GM19099 (cell line): Measurements from ENCODE around the gene MDH1.
A peak's percentile ranks its signal among the peaks of the same experiment; 100 is the strongest.

Experiments
- POLR2A ChIP-seq: IDR thresholded peaks from 3 replicates; pipeline ENCODE4 v1.6.1; 2011; ENCODE audit warnings: low read depth; ENCODE audit not compliant: insufficient read length; ENCODE audit errors: extremely low read depth

Gene MDH1

DNA sequence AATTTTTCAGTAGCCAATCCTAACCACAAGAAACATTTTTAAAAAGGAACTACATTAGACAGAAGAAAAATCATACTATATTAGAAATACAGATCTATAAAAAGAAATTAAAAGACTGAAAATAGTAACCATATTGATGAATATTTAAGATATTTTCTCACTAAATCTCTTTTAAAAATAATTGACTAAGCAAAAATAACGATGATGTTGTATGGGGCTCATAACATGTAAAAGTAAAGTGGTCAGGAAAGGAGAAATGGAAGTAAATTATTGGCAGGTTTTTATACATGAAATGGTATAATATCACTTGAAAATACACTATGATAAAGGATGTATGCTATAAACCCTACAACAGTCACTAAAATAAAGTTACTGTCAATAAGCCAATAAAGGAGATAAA is 5.9 kb upstream of the MDH1 start:
- no peak for TF ChIP-seq POLR2A

DNA sequence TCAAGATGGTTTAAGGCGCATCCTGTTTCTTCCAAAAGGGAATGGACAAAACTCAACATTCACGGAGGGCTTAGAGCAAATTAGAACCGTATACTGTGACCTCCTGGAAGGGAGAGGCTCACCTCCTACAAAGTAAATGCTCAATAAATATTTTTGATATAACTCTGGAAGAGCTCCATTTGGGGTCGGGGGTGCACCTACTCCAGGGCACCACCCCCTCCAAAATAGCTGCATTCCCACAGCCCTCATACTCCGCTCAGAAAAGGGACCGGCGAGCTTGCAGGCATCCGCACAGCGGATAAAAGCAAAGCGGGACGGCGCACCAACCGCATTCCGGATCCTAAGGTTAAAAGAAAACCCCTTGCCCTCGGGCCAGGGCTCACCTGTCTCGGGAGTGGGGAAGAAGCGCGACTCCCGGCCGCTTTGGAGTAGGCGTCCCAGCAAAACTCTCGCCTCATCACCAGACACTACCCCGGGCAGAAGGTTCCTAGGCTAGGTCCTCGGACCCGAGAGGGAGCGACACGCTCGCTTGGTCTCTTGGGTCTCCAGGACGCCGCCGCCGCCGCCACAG is 864 bp upstream of the MDH1 start:
- peak; percentile 39 for TF ChIP-seq POLR2A

DNA sequence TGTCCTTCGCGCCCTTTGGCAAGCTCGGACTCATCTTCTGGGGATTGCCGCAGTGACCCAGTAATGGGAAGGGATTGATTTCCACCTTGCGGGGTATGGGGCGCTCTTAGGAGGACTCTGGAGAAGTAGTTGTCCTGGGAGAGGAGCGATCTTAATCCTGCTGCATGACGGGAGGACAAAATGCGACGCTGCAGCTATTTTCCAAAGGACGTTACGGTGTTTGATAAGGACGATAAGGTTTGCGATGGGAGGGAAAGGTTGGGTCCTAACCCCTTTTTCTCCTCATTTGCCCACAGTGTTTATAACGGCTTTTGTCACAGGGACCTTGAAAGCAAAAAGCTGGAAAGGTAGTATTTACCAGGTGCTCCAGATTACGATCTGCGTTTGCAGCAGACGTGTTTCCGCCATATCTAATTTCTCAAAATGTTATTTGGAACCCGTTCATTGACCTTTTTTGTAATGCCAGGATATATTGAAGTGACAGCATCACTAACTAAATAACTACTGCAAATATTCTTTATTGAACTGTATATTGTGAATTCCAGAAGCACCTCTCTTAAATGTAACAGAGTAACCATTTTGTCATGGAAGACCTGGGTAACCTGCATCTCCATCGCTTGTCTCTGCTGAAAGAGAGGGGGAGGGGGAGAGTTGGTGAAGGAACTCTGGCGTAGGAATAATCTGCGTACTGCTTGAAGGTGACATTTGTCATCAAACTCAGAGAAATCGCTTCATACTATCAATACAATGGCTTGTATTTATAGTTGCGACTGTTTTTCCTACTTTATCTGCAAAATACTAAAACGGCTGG is 590 bp downstream of the MDH1 start:
- TF ChIP-seq POLR2A = no peak

DNA sequence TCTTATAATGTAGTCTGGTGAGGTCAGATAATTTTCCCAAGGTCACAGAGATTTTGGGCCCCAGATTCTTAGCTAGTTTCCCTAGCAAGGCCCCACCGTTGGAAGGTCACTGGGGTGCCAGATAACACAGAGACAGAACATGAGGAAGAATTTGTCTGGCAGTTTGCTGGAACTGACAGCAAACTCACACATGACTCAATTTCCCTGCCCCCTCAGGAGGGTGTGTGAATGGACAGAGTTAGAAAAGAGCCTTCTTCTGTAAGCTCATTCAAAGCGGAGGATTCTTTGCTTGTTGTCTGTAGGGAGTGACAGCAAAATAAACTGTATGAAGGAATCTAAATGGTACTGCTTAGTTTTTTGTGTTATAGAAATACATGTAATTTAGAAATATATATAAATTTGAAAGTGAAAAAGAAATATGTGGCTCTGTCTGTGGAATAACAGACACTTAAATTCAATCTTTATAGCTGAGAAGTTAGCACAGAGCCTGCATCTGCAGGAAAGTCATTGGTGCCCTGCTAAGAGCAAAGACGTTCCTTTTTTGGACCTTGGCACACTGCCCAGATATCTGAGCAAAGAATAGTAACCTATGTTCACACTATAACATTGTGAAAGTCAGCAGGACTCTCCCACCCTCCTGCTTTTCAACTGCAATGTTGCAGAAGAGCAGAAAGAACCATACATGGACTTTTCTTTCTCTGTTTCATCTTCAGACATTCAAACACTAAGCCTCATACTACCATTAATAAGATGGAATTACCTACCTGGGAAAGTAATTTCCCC is 2.1 kb downstream of the MDH1 start:
- TF ChIP-seq POLR2A = no peak

DNA sequence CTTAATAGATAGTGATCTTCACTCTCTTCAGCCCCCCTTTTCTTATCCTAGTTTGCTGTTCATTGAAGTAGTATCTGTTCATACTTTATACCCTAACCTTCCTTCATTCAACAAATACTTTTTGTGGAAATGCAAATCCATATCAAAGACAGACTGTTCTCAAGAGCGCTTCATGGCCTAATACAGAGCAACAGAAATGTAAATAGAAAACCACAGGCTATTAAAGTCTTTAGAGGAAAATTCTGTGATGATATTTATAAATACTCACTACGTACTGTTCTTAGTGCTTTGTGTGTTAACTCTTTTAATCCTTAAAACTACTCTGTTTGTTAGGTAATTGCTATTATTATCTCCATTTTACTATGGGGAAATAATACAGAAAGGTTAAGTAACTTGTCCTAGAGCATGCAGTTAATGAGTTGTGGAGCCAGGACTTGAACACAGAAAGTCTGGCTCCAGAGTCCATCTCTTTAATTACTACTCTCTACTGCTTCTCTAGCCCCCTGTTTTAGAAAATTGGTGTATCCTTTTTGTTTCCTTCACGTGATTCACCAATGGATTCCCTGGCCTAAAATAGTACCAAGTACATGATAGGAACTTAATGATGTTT is 2.9 kb downstream of the MDH1 start:
- no peak for TF ChIP-seq POLR2A

DNA sequence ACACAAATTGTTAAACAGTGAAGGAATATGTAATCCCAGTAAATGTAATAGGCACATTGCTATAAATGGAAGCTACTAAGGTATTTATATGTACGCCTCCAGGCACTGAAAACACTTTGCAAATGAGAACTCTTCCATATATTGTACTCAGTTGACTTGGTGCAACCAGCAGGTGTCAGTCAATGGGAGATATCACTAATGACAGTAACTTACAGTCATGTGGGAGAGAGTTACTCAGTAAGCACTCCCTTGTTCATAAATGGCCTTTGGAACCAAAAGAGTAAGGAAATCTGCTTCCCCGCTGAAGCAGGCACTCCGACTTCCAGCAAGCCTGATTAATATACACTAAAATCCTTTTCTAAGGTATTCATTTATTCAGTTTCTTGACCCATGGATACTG is 5.9 kb downstream of the MDH1 start:
- no peak for TF ChIP-seq POLR2A

DNA sequence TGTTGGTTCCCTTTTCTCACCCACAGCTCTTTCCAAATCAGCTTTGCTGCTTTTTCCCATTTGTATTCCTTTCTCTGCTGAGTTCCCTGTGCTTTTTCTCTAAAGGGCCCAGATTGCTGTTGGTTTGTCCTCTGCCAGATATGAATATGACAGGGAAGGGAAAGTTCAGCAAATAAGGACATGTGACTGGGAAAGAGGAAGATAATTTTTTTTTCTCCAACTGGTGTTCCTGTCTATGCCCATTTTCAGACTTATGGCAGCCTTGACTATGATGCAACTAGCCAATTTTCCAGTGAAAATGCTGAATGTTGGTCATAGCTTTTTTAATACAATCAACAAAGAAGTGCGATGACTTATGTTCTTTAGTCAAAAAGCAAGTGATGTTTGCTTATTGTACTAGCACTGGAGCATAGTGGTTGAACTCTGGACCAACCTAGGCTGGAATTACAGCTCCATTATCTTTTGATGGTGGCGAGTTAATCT is 7.7 kb downstream of the MDH1 start:
- no peak for TF ChIP-seq POLR2A

DNA sequence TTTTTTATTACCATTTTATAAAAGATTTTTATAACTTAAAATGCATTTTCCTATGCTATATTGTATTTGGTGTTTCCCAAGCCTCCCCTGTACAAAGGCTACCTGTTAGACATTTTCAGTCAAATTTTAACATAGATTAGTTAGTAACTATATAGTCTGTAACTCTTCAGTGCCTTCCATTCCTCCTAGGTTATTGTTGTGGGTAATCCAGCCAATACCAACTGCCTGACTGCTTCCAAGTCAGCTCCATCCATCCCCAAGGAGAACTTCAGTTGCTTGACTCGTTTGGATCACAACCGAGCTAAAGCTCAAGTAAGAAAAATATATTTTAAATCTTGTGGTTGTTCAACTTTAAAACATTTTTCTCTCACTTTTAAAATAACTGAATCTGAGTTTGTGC is 10.2 kb downstream of the MDH1 start:
- no peak for TF ChIP-seq POLR2A

DNA sequence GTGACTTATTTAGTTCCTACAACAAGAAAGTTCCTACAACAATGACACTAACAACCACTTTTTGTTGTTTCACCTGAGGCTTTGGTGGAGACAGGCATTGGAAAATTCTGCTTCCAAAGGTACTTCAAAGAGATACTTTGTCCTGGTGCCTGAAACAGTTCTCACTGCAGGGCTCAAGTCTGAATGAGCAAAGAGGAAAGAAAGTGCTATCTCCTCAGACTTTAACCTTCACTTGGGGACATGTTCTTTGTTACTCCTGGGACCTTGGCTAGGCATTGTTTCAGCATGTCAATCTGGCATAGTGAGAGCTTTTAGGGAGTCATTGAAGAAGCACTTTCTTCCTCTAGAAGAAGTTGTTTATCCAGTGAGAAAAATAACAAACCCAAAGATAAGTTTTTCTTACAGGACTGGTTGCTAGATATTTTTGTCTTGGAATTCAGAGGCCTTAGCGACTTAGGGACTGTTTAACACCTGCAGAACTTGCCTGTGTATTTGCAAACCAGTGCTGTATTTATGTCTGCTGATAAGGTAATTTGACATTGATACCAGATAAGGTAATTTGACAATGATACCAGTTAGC is 12.2 kb downstream of the MDH1 start:
- TF ChIP-seq POLR2A = no peak

DNA sequence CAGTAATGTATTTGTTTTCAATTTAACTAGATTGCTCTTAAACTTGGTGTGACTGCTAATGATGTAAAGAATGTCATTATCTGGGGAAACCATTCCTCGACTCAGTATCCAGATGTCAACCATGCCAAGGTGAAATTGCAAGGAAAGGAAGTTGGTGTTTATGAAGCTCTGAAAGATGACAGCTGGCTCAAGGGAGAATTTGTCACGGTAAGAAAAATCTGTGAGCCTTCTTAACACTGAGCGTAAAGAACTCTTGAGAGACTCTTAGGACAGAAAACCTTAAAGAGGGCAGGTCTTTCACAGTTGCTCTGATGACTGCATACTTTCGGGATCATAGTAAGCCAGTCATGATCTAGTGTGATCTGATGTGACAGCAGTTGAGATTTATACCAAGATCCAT is 15.9 kb downstream of the MDH1 start:
- TF ChIP-seq POLR2A = no peak

DNA sequence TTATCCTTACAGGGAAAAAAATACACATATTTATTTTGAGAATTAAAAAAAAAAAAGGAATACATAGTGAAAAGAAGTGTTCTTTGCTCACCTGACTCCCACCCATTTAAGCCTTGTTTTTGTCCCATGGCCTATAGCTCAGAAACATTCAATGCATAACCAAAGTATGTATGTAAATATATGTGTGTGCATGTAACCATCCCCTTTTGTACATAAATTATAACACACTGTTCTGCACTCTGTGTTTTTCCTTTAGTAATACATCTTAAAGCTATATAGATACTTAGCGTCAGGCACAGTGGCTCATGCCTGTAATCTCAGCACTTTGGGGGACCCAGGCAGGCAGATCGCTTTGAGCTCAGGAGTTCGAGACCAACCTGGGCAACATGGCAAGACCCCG is 21.8 kb downstream of the MDH1 start:
- TF ChIP-seq POLR2A = no peak

DNA sequence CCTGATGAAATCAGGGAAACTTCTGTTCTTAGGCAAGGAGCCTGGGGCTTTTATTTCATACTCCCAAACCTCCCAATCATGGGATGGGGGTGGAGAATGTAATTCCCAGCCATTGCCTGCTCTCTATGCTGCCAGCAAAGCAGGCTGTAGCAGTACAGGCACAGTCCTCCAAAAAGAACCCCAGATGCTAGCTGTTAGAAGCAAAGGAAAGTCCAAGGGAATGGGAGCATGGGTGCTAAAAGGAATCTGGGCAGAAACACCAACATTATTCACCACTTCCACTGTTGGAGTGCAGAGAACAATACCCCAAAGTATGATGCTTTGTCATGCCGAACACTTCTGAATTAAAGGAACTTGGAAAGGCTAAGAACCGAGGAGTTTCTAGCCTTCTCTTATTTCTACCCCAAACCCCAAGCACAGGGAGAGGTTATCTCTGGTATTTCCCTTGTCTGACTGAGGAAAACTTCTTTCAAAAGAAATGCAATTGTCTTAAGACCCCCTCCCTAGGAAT is 24.7 kb downstream of the MDH1 start:
- TF ChIP-seq POLR2A = no peak

DNA sequence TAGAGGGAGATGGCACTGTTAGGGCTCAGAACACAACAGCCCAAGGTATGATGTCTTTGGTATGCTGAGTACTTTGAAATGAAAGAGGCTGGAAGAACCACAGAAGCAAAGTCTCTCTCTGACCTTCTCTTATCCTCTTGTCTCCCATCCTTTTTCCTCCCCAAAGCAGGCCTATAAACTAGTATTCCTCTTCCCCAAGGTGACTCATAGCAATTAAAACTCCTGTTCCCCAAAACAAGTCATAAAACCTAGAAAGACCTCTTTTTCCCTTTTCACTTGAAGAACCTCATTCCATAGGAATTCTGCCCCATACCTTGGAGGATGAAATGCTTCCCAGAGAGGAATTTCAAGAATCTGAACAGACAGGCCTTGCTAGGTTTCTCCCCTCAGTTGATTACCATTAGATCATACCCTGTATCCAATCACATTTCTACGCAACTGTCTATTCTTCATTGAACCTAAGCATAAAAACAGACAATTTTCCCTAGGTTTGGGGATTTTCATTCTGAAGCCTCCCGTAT is 25.7 kb downstream of the MDH1 start:
- TF ChIP-seq POLR2A = no peak
